ENCODE results near the gene KRT6A. TPM values are rescaled to one million over a fixed set of nuclear protein-coding genes. Genes with fewer than 3 reads are reported as not detected.

KRT6A gene
- total RNA-seq, 4 donors from 2014 or later: 0.30 TPM; not detected in 3

DNA sequence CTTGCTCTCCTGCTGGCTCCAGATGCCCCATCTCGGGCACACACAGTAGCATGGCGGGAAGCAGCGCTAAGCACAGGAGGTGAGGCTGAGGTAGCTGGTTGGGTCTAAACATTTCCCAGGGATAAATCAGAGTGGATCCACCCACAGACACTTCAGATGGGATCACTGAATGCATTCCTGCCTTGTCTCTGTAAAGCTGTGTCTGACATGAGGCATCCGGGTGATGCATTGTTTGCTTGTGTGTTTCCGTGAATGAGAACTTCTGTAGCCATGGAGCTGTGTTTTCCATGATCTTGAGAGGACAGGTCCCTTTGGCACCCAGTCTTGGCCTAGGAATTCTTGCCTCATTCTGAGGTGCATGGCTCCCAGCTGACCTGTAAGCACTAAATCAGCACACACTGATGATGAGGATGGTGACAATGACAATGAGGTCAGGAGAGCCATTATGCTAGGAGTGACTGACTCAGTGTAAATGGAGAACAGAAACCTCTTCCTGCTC is 52.2 kb downstream of the KRT6A start:
- WGBS, 2 donors: 86 to 87% methylated on average over 5 of the region's 5 CpGs
- Histone ChIP-seq H3K27me3 (no peaks in the 10 kb centered on the region), H3K4me1 (peaks cover 0 to 4% (median 0%) of the 10 kb centered on the region in 4 donors), H3K27ac (no peak overlapping the region), H3K36me3 (no peaks in the 10 kb centered on the region), H3K4me3 (no peak overlapping the region), H3K9me3 (no peaks in the 10 kb centered on the region)
- DNase-seq (ENCODE audit: low spot score in 2 of 2): no peak
- TF ChIP-seq EP300 (IDR thresholded peaks at IDR 0.05) (no peak), POLR2A (IDR thresholded peaks at IDR 0.05) (no peak)
- TF ChIP-seq, protein P1, sequence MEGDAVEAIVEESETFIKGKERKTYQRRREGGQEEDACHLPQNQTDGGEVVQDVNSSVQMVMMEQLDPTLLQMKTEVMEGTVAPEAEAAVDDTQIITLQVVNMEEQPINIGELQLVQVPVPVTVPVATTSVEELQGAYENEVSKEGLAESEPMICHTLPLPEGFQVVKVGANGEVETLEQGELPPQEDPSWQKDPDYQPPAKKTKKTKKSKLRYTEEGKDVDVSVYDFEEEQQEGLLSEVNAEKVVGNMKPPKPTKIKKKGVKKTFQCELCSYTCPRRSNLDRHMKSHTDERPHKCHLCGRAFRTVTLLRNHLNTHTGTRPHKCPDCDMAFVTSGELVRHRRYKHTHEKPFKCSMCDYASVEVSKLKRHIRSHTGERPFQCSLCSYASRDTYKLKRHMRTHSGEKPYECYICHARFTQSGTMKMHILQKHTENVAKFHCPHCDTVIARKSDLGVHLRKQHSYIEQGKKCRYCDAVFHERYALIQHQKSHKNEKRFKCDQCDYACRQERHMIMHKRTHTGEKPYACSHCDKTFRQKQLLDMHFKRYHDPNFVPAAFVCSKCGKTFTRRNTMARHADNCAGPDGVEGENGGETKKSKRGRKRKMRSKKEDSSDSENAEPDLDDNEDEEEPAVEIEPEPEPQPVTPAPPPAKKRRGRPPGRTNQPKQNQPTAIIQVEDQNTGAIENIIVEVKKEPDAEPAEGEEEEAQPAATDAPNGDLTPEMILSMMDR (IDR thresholded peaks at IDR 0.05): no peak

DNA sequence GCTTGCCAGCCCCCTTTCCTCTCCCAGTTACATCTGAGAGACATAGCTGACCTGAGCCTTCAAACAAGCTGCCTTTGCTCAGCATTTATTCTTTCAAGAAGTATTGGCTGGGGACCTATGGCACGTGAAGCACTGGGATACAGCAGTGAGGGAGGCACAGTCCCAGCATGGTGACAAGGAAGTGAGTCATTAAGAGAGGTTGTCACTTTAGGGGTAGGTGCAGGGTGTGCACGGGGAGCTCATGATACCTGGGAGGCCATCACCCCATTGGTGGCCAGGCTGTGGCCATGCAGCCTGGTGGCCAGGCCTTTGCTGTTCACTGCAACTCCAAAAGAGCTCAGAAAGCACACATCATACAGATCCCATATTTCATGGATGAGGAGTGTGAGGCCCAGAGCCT is 53.2 kb downstream of the KRT6A start:
- Histone ChIP-seq H3K27ac (no peak overlapping the region), H3K4me3 (no peak overlapping the region), H3K9me3 (no peaks in the 10 kb centered on the region), H3K4me1 (peaks cover 0 to 4% (median 0%) of the 10 kb centered on the region in 4 donors), H3K27me3 (no peaks in the 10 kb centered on the region), H3K36me3 (no peaks in the 10 kb centered on the region)
- DNase-seq (ENCODE audit: low spot score in 2 of 2): no peak
- TF ChIP-seq, protein P1 (IDR thresholded peaks at IDR 0.05): no peak
- TF ChIP-seq POLR2A (IDR thresholded peaks at IDR 0.05) (no peak), EP300 (IDR thresholded peaks at IDR 0.05) (no peak)
- WGBS, 2 donors: 72 to 80% methylated on average over 2 of the region's 2 CpGs

DNA sequence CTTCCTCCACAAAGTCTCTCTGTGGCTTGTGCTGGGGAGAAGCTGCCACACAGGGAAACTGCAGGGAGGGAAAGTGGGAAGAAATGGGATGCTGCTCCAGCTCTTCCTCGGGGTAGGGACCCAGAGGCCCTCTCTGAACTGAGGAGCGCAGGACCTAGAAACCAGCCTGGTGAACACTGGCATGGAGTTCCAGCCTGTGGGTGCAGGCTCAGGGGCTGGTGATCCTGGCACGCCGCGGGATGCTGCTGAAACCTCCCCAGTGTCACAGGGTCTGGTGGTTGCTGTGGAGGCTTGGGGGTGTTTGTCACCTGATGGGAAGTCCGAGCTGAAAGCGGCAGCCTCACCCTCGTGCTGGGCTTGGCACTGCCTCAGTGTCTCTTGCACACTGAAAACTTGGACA is 53.6 kb downstream of the KRT6A start:
- WGBS, 2 donors: 78 to 81% methylated on average over 8 of the region's 8 CpGs

DNA sequence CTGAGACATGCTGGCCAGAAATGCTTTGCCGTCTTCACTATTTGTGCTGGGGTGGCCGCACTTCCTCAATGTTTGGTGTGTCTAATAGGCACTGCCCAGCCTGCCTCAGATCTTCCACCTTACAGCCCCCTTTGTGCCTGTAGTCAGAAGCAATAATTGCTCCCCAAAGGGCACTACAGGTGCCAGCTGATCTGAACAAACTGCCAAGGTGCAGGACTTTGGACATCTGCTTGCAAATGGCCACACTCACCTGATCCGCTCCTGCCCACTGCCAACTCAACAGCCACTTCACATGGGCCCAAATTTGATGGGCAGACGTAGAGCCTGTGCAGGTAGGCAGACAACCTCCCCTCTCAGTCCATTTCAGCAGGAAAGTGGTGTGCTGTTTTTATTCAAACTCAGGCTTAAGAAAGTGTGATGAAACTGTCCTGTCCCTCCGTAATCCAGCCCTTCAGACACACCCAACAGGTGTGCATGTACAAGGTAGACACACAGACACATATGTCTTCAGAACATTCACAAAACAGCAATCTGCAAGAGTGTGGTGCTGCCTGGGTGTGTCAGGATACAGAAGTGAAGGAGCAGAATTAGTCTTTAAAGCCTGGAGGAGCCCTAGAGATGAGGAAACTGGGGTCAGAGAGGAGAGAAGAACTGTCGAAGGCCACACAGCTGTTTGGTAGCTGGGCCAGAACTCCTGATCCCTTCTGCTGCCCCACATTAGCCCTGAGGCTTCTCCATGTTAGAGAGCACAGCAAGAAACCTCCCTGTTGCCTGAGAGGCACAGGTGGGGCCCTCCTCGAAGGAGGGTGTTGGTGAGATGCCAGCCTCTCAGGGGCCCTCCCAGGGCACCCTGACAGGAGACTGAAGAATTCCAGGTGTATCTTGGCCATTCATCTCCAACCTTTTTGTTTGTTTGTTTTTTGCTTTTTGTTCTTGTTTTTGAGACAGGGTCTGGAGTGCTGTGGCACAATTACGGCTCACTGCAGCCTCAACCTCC is 54.5 kb downstream of the KRT6A start:
- TF ChIP-seq, protein P1 (IDR thresholded peaks at IDR 0.05): no peak
- TF ChIP-seq POLR2A (IDR thresholded peaks at IDR 0.05): no peak
- no peak for TF ChIP-seq EP300 (IDR thresholded peaks at IDR 0.05)
- peaks cover 0 to 5% of the 10 kb centered on the region in 2 donors for H3K27me3 ChIP-seq
- 85 to 88% methylated on average over 8 of the region's 8 CpGs for WGBS, 2 donors
- peaks cover 0 to 4% (median 0%) of the 10 kb centered on the region in 4 donors for H3K4me1 ChIP-seq
- DNase-seq (ENCODE audit: low spot score in 2 of 2): no peak
- no peak overlapping the region for H3K4me3 ChIP-seq
- no peak overlapping the region for H3K27ac ChIP-seq
- H3K36me3 ChIP-seq: no peaks in the 10 kb centered on the region
- no peaks in the 10 kb centered on the region for H3K9me3 ChIP-seq

More for the DNA sequence above, 53.6 kb downstream of the KRT6A start:
- no peak for TF ChIP-seq POLR2A (IDR thresholded peaks at IDR 0.05)
- TF ChIP-seq EP300 (IDR thresholded peaks at IDR 0.05): no peak
- TF ChIP-seq, protein P1 (IDR thresholded peaks at IDR 0.05): no peak
- Histone ChIP-seq H3K4me1 (peaks cover 0 to 4% (median 0%) of the 10 kb centered on the region in 4 donors), H3K4me3 (no peak overlapping the region), H3K36me3 (no peaks in the 10 kb centered on the region), H3K27ac (no peak overlapping the region), H3K9me3 (no peaks in the 10 kb centered on the region), H3K27me3 (peaks cover 0 to 2% of the 10 kb centered on the region in 2 donors)
- no peak for DNase-seq (ENCODE audit: low spot score in 2 of 2)

DNA sequence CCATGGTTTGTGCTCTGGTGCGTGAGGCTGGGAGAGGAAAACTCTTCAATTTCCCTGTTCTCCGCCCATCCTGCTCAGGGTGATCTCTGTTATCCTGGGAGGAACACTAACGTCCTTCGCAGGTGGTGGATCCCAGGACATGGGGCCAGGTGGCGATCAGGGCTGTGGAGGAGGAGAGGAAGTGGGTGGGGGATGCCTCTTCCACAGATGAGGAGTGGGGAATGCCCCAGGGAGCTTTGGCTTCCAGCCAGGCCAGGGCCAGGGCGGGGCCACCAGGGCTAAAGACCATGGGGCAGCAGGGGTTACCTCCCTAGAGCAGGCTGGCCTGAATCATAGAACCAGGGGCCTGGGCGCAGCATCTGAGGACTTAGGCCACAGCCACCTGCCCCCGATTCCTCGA is 55.5 kb downstream of the KRT6A start:
- no peak overlapping the region for H3K4me3 ChIP-seq
- H3K27ac ChIP-seq: no peak overlapping the region
- no peaks in the 10 kb centered on the region for H3K9me3 ChIP-seq
- 68 to 74% methylated on average over 7 to 9 of the region's 9 CpGs for WGBS, 2 donors
- DNase-seq (ENCODE audit: low spot score in 2 of 2): no peak
- TF ChIP-seq EP300 (IDR thresholded peaks at IDR 0.05) (no peak), POLR2A (IDR thresholded peaks at IDR 0.05) (no peak)
- TF ChIP-seq, protein P1 (IDR thresholded peaks at IDR 0.05): no peak
- H3K4me1 ChIP-seq: peaks cover 0 to under 1% (median 0%) of the 10 kb centered on the region in 4 donors
- H3K27me3 ChIP-seq: peaks cover 0 to 8% of the 10 kb centered on the region in 2 donors
- no peaks in the 10 kb centered on the region for H3K36me3 ChIP-seq
